Measurements from ENCODE around the gene INPP5B. TPM values are rescaled to one million over a fixed set of nuclear protein-coding genes. Genes with fewer than 3 reads are reported as not detected.

INPP5B gene
- total RNA-seq, 1 experiment from 2014 or later: 26.8 TPM

DNA sequence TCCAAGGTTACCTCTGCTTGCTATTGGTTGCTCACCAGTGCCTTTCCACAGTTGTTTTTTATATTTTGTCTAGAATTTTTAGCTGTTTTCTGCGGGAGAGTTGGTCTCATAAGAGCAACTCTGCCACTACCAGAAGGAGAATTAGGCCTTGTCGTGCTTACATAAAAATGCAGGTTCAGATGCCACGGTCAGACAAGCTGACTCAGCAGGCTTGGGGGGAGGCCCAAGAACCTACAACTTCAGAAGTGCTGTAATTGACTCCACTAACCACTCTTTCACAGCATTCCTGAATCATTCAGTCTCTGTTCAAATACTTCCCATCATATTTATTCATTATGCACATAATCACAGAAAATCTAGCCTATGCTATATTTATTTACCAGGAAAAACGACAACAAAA, 115.7 kb downstream of the INPP5B start (continued):
- TF ChIP-seq, protein P1, sequence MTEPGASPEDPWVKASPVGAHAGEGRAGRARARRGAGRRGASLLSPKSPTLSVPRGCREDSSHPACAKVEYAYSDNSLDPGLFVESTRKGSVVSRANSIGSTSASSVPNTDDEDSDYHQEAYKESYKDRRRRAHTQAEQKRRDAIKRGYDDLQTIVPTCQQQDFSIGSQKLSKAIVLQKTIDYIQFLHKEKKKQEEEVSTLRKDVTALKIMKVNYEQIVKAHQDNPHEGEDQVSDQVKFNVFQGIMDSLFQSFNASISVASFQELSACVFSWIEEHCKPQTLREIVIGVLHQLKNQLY (CRISPR knock-in tag; IDR thresholded peaks at IDR 0.05): no peak
- TF ChIP-seq NFYB (CRISPR knock-in tag; conservative IDR thresholded peaks at IDR 0.05; ENCODE audit: low read depth): no peak
- TF ChIP-seq TP53 (CRISPR knock-in tag; IDR thresholded peaks at IDR 0.05): no peak
- TF ChIP-seq, protein P2, sequence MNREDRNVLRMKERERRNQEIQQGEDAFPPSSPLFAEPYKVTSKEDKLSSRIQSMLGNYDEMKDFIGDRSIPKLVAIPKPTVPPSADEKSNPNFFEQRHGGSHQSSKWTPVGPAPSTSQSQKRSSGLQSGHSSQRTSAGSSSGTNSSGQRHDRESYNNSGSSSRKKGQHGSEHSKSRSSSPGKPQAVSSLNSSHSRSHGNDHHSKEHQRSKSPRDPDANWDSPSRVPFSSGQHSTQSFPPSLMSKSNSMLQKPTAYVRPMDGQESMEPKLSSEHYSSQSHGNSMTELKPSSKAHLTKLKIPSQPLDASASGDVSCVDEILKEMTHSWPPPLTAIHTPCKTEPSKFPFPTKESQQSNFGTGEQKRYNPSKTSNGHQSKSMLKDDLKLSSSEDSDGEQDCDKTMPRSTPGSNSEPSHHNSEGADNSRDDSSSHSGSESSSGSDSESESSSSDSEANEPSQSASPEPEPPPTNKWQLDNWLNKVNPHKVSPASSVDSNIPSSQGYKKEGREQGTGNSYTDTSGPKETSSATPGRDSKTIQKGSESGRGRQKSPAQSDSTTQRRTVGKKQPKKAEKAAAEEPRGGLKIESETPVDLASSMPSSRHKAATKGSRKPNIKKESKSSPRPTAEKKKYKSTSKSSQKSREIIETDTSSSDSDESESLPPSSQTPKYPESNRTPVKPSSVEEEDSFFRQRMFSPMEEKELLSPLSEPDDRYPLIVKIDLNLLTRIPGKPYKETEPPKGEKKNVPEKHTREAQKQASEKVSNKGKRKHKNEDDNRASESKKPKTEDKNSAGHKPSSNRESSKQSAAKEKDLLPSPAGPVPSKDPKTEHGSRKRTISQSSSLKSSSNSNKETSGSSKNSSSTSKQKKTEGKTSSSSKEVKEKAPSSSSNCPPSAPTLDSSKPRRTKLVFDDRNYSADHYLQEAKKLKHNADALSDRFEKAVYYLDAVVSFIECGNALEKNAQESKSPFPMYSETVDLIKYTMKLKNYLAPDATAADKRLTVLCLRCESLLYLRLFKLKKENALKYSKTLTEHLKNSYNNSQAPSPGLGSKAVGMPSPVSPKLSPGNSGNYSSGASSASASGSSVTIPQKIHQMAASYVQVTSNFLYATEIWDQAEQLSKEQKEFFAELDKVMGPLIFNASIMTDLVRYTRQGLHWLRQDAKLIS (CRISPR knock-in tag; IDR thresholded peaks at IDR 0.05; ENCODE audit: borderline replicate concordance): no peak
- TF ChIP-seq NR3C1 (CRISPR knock-in tag; conservative IDR thresholded peaks at IDR 0.05; ENCODE audit: low read depth): no peak

DNA sequence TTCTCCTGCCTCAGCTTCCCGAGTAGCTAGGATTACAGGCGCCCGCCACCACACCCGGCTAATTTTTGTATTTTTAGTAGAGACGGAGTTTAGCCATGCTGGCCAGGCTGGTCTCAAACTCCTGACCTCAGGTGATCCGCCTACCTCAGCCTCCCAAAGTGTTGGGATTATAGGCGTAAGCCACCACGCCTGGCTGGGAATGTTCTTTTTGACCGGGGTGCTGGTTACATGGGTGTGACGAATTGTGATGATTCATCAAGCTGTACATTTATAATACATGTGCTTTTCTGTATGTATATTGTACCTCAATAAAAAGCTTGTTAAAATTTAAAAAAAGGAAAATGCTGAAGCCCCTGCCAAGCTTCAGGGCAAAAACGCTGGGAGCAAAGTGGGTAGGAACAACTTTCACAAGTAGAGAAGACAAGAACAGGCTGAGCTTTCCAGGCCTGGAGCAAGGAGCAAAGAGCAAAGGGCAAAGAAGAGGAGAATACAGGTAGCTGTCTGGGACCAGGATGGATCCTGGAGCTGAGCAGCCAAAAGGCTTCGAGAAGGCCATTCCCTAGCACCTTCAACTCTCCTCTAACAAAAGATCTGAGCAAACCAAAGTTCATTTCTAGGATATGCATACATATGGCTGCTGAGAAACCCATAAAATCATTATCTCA, 118.3 kb downstream of the INPP5B start:
- Mint-ChIP-seq H3K27ac (no peak overlapping the region), H3K27me3 (ENCODE audit: low read depth) (no peaks in the 10 kb centered on the region), H3K4me3 (no peak overlapping the region), H3K9me3 (no peaks in the 10 kb centered on the region), H3K36me3 (peaks cover 24% of the 10 kb centered on the region), H3K4me1 (no peaks in the 10 kb centered on the region)
- DNase-seq (ENCODE audit: low spot score) (no peak), ATAC-seq (no peak)
- POLR2A ChIA-PET: interaction anchor here (0.7 kb wide), 2 partner anchors 41 to 126 kb away, joined by 3 to 7 read pairs; no protein-coding TSS in a partner anchor
- TF ChIP-seq GTF2I (CRISPR knock-in tag; conservative IDR thresholded peaks at IDR 0.05): no peak
- TF ChIP-seq, protein P3, sequence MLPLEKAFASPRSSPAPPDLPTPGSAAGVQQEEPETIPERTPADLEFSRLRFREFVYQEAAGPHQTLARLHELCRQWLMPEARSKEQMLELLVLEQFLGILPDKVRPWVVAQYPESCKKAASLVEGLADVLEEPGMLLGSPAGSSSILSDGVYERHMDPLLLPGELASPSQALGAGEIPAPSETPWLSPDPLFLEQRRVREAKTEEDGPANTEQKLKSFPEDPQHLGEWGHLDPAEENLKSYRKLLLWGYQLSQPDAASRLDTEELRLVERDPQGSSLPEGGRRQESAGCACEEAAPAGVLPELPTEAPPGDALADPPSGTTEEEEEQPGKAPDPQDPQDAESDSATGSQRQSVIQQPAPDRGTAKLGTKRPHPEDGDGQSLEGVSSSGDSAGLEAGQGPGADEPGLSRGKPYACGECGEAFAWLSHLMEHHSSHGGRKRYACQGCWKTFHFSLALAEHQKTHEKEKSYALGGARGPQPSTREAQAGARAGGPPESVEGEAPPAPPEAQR (CRISPR knock-in tag; IDR thresholded peaks at IDR 0.05): no peak
- TF ChIP-seq, protein P4, sequence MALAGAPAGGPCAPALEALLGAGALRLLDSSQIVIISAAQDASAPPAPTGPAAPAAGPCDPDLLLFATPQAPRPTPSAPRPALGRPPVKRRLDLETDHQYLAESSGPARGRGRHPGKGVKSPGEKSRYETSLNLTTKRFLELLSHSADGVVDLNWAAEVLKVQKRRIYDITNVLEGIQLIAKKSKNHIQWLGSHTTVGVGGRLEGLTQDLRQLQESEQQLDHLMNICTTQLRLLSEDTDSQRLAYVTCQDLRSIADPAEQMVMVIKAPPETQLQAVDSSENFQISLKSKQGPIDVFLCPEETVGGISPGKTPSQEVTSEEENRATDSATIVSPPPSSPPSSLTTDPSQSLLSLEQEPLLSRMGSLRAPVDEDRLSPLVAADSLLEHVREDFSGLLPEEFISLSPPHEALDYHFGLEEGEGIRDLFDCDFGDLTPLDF (CRISPR knock-in tag; IDR thresholded peaks at IDR 0.05): no peak
- no peak for TF ChIP-seq EMX1 (CRISPR knock-in tag; IDR thresholded peaks at IDR 0.05)
- TF ChIP-seq, protein P5, sequence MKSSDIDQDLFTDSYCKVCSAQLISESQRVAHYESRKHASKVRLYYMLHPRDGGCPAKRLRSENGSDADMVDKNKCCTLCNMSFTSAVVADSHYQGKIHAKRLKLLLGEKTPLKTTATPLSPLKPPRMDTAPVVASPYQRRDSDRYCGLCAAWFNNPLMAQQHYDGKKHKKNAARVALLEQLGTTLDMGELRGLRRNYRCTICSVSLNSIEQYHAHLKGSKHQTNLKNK (CRISPR knock-in tag; IDR thresholded peaks at IDR 0.05): no peak
- no peak for TF ChIP-seq JAZF1 (CRISPR knock-in tag; IDR thresholded peaks at IDR 0.05)
- TF ChIP-seq, protein P6, sequence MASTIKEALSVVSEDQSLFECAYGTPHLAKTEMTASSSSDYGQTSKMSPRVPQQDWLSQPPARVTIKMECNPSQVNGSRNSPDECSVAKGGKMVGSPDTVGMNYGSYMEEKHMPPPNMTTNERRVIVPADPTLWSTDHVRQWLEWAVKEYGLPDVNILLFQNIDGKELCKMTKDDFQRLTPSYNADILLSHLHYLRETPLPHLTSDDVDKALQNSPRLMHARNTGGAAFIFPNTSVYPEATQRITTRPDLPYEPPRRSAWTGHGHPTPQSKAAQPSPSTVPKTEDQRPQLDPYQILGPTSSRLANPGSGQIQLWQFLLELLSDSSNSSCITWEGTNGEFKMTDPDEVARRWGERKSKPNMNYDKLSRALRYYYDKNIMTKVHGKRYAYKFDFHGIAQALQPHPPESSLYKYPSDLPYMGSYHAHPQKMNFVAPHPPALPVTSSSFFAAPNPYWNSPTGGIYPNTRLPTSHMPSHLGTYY (CRISPR knock-in tag; IDR thresholded peaks at IDR 0.05): no peak
- TF ChIP-seq PRRX2 (CRISPR knock-in tag; IDR thresholded peaks at IDR 0.05): no peak
- no peak for TF ChIP-seq CREB1 (CRISPR knock-in tag; IDR thresholded peaks at IDR 0.05)
- CTCF ChIA-PET: interaction anchor here (0.9 kb wide), 1 partner anchor 31 kb away, joined by 4 read pairs; the partner anchor contains the start of gene MTF1

DNA sequence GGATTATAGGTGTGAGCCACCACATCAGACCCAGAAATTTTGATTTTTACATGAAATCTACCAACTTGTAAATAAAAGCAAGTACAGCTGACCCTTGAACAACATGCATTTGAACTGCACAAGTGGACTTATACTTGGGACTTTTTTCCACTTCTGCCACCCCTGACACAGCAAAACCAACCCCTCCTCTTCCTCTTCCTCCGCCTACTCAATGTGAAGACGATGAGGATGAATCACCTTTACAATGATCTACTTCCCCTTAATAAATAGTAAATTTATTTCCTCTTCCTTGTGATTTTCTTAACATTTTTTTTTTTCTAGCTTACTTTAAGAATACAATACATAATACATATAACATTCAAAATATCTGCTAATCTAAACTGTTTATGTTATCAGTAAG, 121.3 kb downstream of the INPP5B start:
- H3K9me3 Mint-ChIP-seq: no peaks in the 10 kb centered on the region
- no peaks in the 10 kb centered on the region for H3K4me1 Mint-ChIP-seq
- no peak for ATAC-seq
- CTCF ChIA-PET: interaction anchor here (1.3 kb wide), 1 partner anchor 110 kb away, joined by 4 read pairs; no protein-coding TSS in a partner anchor
- no peak for DNase-seq (ENCODE audit: low spot score)
- H3K27ac Mint-ChIP-seq: no peak overlapping the region
- H3K36me3 Mint-ChIP-seq: peaks cover 30% of the 10 kb centered on the region
- no peak overlapping the region for H3K4me3 Mint-ChIP-seq
- POLR2A ChIA-PET: no interaction called here
- H3K27me3 Mint-ChIP-seq (ENCODE audit: low read depth): no peaks in the 10 kb centered on the region
- TF ChIP-seq, protein P7, sequence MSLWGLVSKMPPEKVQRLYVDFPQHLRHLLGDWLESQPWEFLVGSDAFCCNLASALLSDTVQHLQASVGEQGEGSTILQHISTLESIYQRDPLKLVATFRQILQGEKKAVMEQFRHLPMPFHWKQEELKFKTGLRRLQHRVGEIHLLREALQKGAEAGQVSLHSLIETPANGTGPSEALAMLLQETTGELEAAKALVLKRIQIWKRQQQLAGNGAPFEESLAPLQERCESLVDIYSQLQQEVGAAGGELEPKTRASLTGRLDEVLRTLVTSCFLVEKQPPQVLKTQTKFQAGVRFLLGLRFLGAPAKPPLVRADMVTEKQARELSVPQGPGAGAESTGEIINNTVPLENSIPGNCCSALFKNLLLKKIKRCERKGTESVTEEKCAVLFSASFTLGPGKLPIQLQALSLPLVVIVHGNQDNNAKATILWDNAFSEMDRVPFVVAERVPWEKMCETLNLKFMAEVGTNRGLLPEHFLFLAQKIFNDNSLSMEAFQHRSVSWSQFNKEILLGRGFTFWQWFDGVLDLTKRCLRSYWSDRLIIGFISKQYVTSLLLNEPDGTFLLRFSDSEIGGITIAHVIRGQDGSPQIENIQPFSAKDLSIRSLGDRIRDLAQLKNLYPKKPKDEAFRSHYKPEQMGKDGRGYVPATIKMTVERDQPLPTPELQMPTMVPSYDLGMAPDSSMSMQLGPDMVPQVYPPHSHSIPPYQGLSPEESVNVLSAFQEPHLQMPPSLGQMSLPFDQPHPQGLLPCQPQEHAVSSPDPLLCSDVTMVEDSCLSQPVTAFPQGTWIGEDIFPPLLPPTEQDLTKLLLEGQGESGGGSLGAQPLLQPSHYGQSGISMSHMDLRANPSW (CRISPR knock-in tag; conservative IDR thresholded peaks at IDR 0.05; ENCODE audit: low read depth): no peak
- no peak for TF ChIP-seq EMX1 (CRISPR knock-in tag; IDR thresholded peaks at IDR 0.05)
- TF ChIP-seq GABPB1 (CRISPR knock-in tag; IDR thresholded peaks at IDR 0.05): no peak
- TF ChIP-seq, protein P8, sequence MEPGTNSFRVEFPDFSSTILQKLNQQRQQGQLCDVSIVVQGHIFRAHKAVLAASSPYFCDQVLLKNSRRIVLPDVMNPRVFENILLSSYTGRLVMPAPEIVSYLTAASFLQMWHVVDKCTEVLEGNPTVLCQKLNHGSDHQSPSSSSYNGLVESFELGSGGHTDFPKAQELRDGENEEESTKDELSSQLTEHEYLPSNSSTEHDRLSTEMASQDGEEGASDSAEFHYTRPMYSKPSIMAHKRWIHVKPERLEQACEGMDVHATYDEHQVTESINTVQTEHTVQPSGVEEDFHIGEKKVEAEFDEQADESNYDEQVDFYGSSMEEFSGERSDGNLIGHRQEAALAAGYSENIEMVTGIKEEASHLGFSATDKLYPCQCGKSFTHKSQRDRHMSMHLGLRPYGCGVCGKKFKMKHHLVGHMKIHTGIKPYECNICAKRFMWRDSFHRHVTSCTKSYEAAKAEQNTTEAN (CRISPR knock-in tag; IDR thresholded peaks at IDR 0.05): no peak
